GM23338 (cell line): Measurements from ENCODE around the gene VLDLR. TPM values are rescaled to one million over a fixed set of nuclear protein-coding genes. Genes with fewer than 3 reads are reported as not detected.

Source experiments
- ATAC-seq: fragments of 200-7000 bp; cut with Tn5 transposase; 3 replicates; pipeline ENCODE4 v1.9.1; 2020
- DNase-seq: peaks from one replicate; pipeline ENCODE4 v3.0.0-alpha.2; 2015; ENCODE audit warnings: low spot score
- H2AFZ ChIP-seq: fragments of 200-600 bp; sonication (generic); 2 replicates; pipeline ENCODE4 v1.8.0; 2016; ENCODE audit warnings: antibody characterized with exemption, mild to moderate bottlenecking, moderate library complexity
- H3F3A ChIP-seq: fragments of 200-600 bp; sonication (generic); replicated peaks from 2 replicates; pipeline ENCODE4 v1.8.0; 2017; ENCODE audit warnings: antibody characterized with exemption, mixed run types, low read depth
- H3K27ac ChIP-seq: fragments of 200-600 bp; sonication (generic); 2 replicates; pipeline ENCODE4 v1.6.1; 2016; ENCODE audit warnings: low read depth
- H3K27me3 ChIP-seq: fragments of 200-600 bp; sonication (generic); 2 replicates; pipeline ENCODE4 v1.8.0; 2016; ENCODE audit warnings: mild to moderate bottlenecking, mixed run types, moderate library complexity; ENCODE audit not compliant: insufficient read depth
- H3K36me3 ChIP-seq: fragments of 200-600 bp; sonication (generic); 2 replicates; pipeline ENCODE4 v1.8.0; 2016; ENCODE audit warnings: mild to moderate bottlenecking; ENCODE audit not compliant: insufficient read depth
- H3K4me1 ChIP-seq: fragments of 200-600 bp; sonication (generic); 2 replicates; pipeline ENCODE4 v1.8.0; 2016; ENCODE audit warnings: mild to moderate bottlenecking, moderate library complexity; ENCODE audit not compliant: insufficient read depth
- H3K4me2 ChIP-seq: fragments of 200-600 bp; sonication (generic); 2 replicates; pipeline ENCODE4 v1.7.1; 2017; ENCODE audit warnings: mixed run types
- H3K4me3 ChIP-seq: fragments of 200-600 bp; sonication (generic); 2 replicates; pipeline ENCODE4 v1.6.1; 2016; ENCODE audit warnings: mixed run types
- H3K79me2 ChIP-seq: fragments of 200-600 bp; sonication (generic); replicated peaks from 2 replicates; pipeline ENCODE4 v1.8.0; 2017; ENCODE audit warnings: mild to moderate bottlenecking; ENCODE audit not compliant: insufficient read depth
- H3K9me2 ChIP-seq: fragments of 200-600 bp; sonication (generic); 2 replicates; pipeline ENCODE4 v1.8.0; 2017; ENCODE audit not compliant: insufficient read depth
- H4K20me1 ChIP-seq: fragments of 200-600 bp; sonication (generic); replicated peaks from 2 replicates; pipeline ENCODE4 v1.8.0; 2017; ENCODE audit warnings: mild to moderate bottlenecking; ENCODE audit not compliant: insufficient read depth
- H3K27ac Mint-ChIP-seq: 2 replicates; pipeline ENCODE4 v1.8.0; 2020; ENCODE audit warnings: inconsistent platforms, mild to moderate bottlenecking, moderate library complexity, mixed read lengths
- H3K27me3 Mint-ChIP-seq: 3 replicates; pipeline ENCODE4 v1.8.0; 2022; ENCODE audit warnings: low read depth, mild to moderate bottlenecking, moderate library complexity, mixed read lengths, inconsistent platforms; ENCODE audit not compliant: insufficient read depth, poor library complexity
- H3K36me3 Mint-ChIP-seq: 3 replicates; pipeline ENCODE4 v1.8.0; 2021; ENCODE audit warnings: low read depth, mild to moderate bottlenecking, inconsistent platforms, moderate library complexity, mixed read lengths
- H3K4me1 Mint-ChIP-seq: 3 replicates; pipeline ENCODE4 v1.8.0; 2020; ENCODE audit warnings: mild to moderate bottlenecking, inconsistent platforms, mixed read lengths
- H3K4me3 Mint-ChIP-seq: 3 replicates; pipeline ENCODE4 v1.8.0; 2021; ENCODE audit warnings: moderate library complexity, mild to moderate bottlenecking, inconsistent platforms, mixed read lengths
- H3K9me3 Mint-ChIP-seq: 3 replicates; pipeline ENCODE4 v1.8.0; 2020; ENCODE audit warnings: moderate library complexity, mild to moderate bottlenecking, inconsistent platforms, mixed read lengths
- CREB1 ChIP-seq: fragments of 250-450 bp; sonication (Bioruptor Pico); IDR thresholded peaks from 2 replicates; pipeline ENCODE4 v1.5.0; 2020; ENCODE audit warnings: low read depth, mild to moderate bottlenecking, moderate library complexity
- CTCF ChIP-seq, 2 experiments: fragments of 200-600 bp in 1 of 2; sonication (generic) in 1 of 2; conservative IDR thresholded peaks; 2 replicates each; pipeline versions ENCODE4 v1.5.1 to v1.6.1; 2016 to 2017; ENCODE audit warnings: antibody characterized with exemption in 2 of 2, low read depth in 2 of 2, mild to moderate bottlenecking in 2 of 2, moderate library complexity in 1 of 2
- ETS1 ChIP-seq: IDR thresholded peaks from 2 replicates; pipeline ENCODE4 v1.6.1; 2016; ENCODE audit warnings: antibody characterized with exemption
- EZH2 ChIP-seq: fragments of 200-600 bp; sonication (generic); IDR thresholded peaks from one replicate; pipeline ENCODE4 v1.8.0; 2017; ENCODE audit warnings: antibody characterized with exemption, mild to moderate bottlenecking, low read depth; ENCODE audit not compliant: unreplicated experiment
- EZH2phosphoT487 ChIP-seq: fragments of 200-600 bp; sonication (generic); IDR thresholded peaks from one replicate; pipeline ENCODE4 v1.8.1; 2018; ENCODE audit warnings: antibody characterized with exemption; ENCODE audit not compliant: unreplicated experiment
- JUNB ChIP-seq: IDR thresholded peaks from one replicate; pipeline ENCODE4 v1.6.1; 2016; ENCODE audit warnings: antibody characterized with exemption; ENCODE audit not compliant: unreplicated experiment
- POLR2AphosphoS5 ChIP-seq: IDR thresholded peaks from 2 replicates; pipeline ENCODE4 v1.6.1; 2016; ENCODE audit warnings: antibody characterized with exemption, low read depth
- STAT1 ChIP-seq: IDR thresholded peaks from one replicate; pipeline ENCODE4 v1.6.1; 2016; ENCODE audit warnings: antibody characterized with exemption; ENCODE audit not compliant: unreplicated experiment
- ZNF114 ChIP-seq: fragments of 250-450 bp; sonication (Bioruptor Pico); IDR thresholded peaks from 2 replicates; pipeline ENCODE4 v1.5.0; 2020; ENCODE audit warnings: mild to moderate bottlenecking, moderate library complexity
- ZNF331 ChIP-seq: fragments of 250-450 bp; sonication (Bioruptor Pico); IDR thresholded peaks from 2 replicates; pipeline ENCODE4 v1.5.0; 2020; ENCODE audit warnings: low read depth, mild to moderate bottlenecking, moderate library complexity
- polyA plus RNA-seq: library from polyadenylated mRNA; unstranded; fragments of >200 nt; fragmentation: Nextera tagmentation; extraction: Ambion mirVana; gene quantifications from 2 replicates; pipeline ENCODE4 v1.2.1, GENCODE V29; 2016
- total RNA-seq: library from RNA; depleted of rRNA; stranded (reverse); fragments of >200 nt; shearing (Covaris generic); gene quantifications from 2 replicates; pipeline ENCODE4 v1.2.3, GENCODE V29; 2014

The VLDLR gene
- total and polyA plus RNA-seq, 2 experiments from 2014 or later: 14.9 to 49.8 TPM

DNA sequence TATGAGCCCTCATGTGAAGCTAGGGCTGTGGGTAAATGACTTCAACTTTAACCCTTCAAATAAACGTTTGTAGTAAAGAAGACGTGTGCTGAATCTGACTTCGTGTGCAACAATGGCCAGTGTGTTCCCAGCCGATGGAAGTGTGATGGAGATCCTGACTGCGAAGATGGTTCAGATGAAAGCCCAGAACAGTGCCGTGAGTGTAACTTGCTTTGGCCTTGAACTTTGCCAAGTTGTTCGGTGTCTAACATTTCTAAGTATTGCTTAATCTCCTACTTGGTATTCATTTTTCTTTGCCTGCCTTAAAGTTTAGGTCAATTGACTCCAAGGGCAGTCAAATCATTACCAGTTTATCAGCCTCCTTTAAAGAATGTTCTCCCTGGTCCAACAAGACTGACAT lies 18.2 kb downstream of the VLDLR start:
- Mint-ChIP-seq H3K36me3 (peaks cover 87% of the 10 kb centered on the region), H3K27ac (no peak overlapping the region), H3K4me3 (no peak overlapping the region), H3K27me3 (no peaks in the 10 kb centered on the region), H3K9me3 (no peaks in the 10 kb centered on the region), H3K4me1 (peaks cover under 1% of the 10 kb centered on the region; the same call in 2 of the 3 replicates)
- Histone ChIP-seq H3K27ac (no peak overlapping the region), H4K20me1 (0 out of 2 replicates have a peak, but pooled peaks cover 4% of the 10 kb centered on the region), H3K79me2 (peaks cover 27% of the 10 kb centered on the region; the same call in 1 of the 2 replicates), H3K4me2 (no peak overlapping the region), H3K36me3 (peaks cover 60% of the 10 kb centered on the region), H3K4me1 (no peaks in the 10 kb centered on the region), H3K4me3 (no peak overlapping the region), H3F3A (no peaks in the 10 kb centered on the region), H3K27me3 (no peaks in the 10 kb centered on the region), H2AFZ (no peak overlapping the region), H3K9me2 (no peaks in the 10 kb centered on the region)
- TF ChIP-seq JUNB: no peak
- no peak for TF ChIP-seq ETS1
- TF ChIP-seq ZNF331 (CRISPR knock-in tag): no peak
- TF ChIP-seq CTCF (conservative IDR thresholded peaks at IDR 0.05; ENCODE audit: low read depth in 2 of 2): no peak
- DNase-seq (no peak), ATAC-seq (no peak)

DNA sequence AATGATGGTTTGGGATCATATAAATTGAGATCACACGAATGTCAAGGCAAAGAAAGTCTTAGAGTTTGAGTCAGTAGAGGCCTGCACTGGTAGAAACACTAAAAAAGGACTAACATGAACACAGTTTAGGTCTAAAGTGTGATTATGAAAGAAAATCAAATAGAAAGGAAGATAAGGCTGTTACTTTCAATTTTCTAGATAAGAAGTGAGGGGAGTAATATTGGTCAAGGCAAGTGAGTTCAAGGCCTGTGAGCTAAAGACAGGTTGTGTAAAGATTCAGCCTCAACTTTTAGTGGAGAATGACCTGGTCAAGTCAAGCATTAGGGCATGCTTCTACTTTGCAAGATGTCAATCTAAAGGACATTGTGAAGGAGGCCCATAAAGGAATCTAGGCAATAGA lies 19.0 kb downstream of the VLDLR start:
- no peak overlapping the region for H3K4me3 ChIP-seq
- peaks cover 91% of the 10 kb centered on the region for H3K36me3 Mint-ChIP-seq
- H3K4me1 Mint-ChIP-seq: no peaks in the 10 kb centered on the region
- TF ChIP-seq JUNB: no peak
- no peak for TF ChIP-seq ZNF331 (CRISPR knock-in tag)
- TF ChIP-seq CREB1 (CRISPR knock-in tag): no peak
- TF ChIP-seq EZH2phosphoT487: no peak
- no peak for TF ChIP-seq ZNF114
- no peak for TF ChIP-seq EZH2
- TF ChIP-seq POLR2AphosphoS5: no peak
- no peak for TF ChIP-seq ETS1
- no peak for TF ChIP-seq STAT1
- TF ChIP-seq CTCF (conservative IDR thresholded peaks at IDR 0.05; ENCODE audit: low read depth in 2 of 2): no peak

More for the DNA sequence above, 19.0 kb downstream of the VLDLR start:
- Mint-ChIP-seq H3K9me3 (no peaks in the 10 kb centered on the region), H3K4me3 (no peak overlapping the region), H3K27me3 (no peaks in the 10 kb centered on the region), H3K27ac (no peak overlapping the region)
- no peak overlapping the region for H3K4me2 ChIP-seq
- H3K27ac ChIP-seq: no peak overlapping the region
- no peaks in the 10 kb centered on the region for H3K9me2 ChIP-seq
- H3F3A ChIP-seq: no peaks in the 10 kb centered on the region
- H3K27me3 ChIP-seq: no peaks in the 10 kb centered on the region
- no peak overlapping the region for H2AFZ ChIP-seq
- DNase-seq (no peak), ATAC-seq (no peak)
- H4K20me1 ChIP-seq: 0 out of 2 replicates have a peak, but pooled peaks cover 4% of the 10 kb centered on the region
- H3K36me3 ChIP-seq: peaks cover 68% of the 10 kb centered on the region
- no peaks in the 10 kb centered on the region for H3K4me1 ChIP-seq
- H3K79me2 ChIP-seq: peaks cover 19% of the 10 kb centered on the region; the same call in 1 of the 2 replicates
